Kidney epithelial cell (primary cell): Measurements from ENCODE around the gene FOSL2. TPM values are rescaled to one million over a fixed set of nuclear protein-coding genes. Genes with fewer than 3 reads are reported as not detected.

Source experiments
- DNase-seq: peaks from one replicate; pipeline ENCODE4 v3.0.0-alpha.2; 2010; ENCODE audit warnings: low read depth
- H3K27me3 ChIP-seq: 2 replicates; pipeline ENCODE4 v1.6.0; 2011; ENCODE audit warnings: low read length; ENCODE audit not compliant: control insufficient read depth, insufficient read depth
- H3K36me3 ChIP-seq: 2 replicates; pipeline ENCODE4 v1.5.1; 2011; ENCODE audit warnings: low read length; ENCODE audit not compliant: control insufficient read depth, insufficient read depth
- H3K4me3 ChIP-seq: 2 replicates; pipeline ENCODE4 v1.5.1; 2011; ENCODE audit warnings: low read depth, mild to moderate bottlenecking, control low read depth, low read length
- CTCF ChIP-seq: IDR thresholded peaks from 2 replicates; pipeline ENCODE4 v1.5.1; 2011; ENCODE audit warnings: mild to moderate bottlenecking, moderate library complexity, low read length, control low read depth, inconsistent platforms; ENCODE audit not compliant: insufficient read depth, poor library complexity, severe bottlenecking
- total RNA-seq: library from RNA; depleted of rRNA; stranded (reverse); fragments of >200 nt; gene quantifications from 2 replicates; pipeline ENCODE4 v1.2.3, GENCODE V29; 2015

The FOSL2 gene
- total RNA-seq, 1 donor from 2014 or later = 85.5 TPM

- Histone ChIP-seq H3K27me3 (no peaks in the 10 kb centered on the region), H3K36me3 (no peaks in the 10 kb centered on the region), H3K4me3 (no peak overlapping the region)
- no peak for TF ChIP-seq CTCF
- DNase-seq = no peak
Observed at GRCh38 chr2:28346587-28346986, 46.1 kb upstream of the FOSL2 start.

- no peak for DNase-seq
- no peaks in the 10 kb centered on the region for H3K27me3 ChIP-seq
- no peak overlapping the region for H3K4me3 ChIP-seq
- no peaks in the 10 kb centered on the region for H3K36me3 ChIP-seq
- TF ChIP-seq CTCF = no peak
Observed at GRCh38 chr2:28347193-28347592, 45.5 kb upstream of the FOSL2 start.

GRCh38 chr2:28347596-28347995 lies 45.1 kb upstream of the FOSL2 start:
- no peak for TF ChIP-seq CTCF
- H3K4me3 ChIP-seq = no peak overlapping the region
- H3K36me3 ChIP-seq = no peaks in the 10 kb centered on the region
- DNase-seq = no peak
- no peaks in the 10 kb centered on the region for H3K27me3 ChIP-seq

- no peak for DNase-seq
- no peaks in the 10 kb centered on the region for H3K36me3 ChIP-seq
- no peak for TF ChIP-seq CTCF
- H3K4me3 ChIP-seq = no peak overlapping the region
- H3K27me3 ChIP-seq = no peaks in the 10 kb centered on the region
Observed at GRCh38 chr2:28348149-28348567, 44.5 kb upstream of the FOSL2 start.

- Histone ChIP-seq H3K4me3 (no peak overlapping the region), H3K27me3 (no peaks in the 10 kb centered on the region), H3K36me3 (no peaks in the 10 kb centered on the region)
- DNase-seq = no peak
- no peak for TF ChIP-seq CTCF
Observed at GRCh38 chr2:28348921-28349320, 43.7 kb upstream of the FOSL2 start.

GRCh38 chr2:28349546-28350165 lies 43.0 kb upstream of the FOSL2 start:
- Histone ChIP-seq H3K27me3 (no peaks in the 10 kb centered on the region), H3K36me3 (no peaks in the 10 kb centered on the region), H3K4me3 (no peak overlapping the region)
- no peak for DNase-seq
- TF ChIP-seq CTCF = no peak
